NCI-H1105 treated with DMSO at 0.1 percent for 48 hours (cell line): ENCODE results near the gene DONSON.
A peak's percentile ranks its signal among the peaks of the same experiment; 100 is the strongest.
"Not testable (repeated sequence)": the region's sequence is repeated elsewhere in the genome, so short reads cannot be mapped to it uniquely, and the experiment has no call there.

ENCODE experiments used
- DNase-seq: peaks from one replicate; lab custom pipeline; 2025; lab: John Stamatoyannopoulos, UW

Gene DONSON, protein sequence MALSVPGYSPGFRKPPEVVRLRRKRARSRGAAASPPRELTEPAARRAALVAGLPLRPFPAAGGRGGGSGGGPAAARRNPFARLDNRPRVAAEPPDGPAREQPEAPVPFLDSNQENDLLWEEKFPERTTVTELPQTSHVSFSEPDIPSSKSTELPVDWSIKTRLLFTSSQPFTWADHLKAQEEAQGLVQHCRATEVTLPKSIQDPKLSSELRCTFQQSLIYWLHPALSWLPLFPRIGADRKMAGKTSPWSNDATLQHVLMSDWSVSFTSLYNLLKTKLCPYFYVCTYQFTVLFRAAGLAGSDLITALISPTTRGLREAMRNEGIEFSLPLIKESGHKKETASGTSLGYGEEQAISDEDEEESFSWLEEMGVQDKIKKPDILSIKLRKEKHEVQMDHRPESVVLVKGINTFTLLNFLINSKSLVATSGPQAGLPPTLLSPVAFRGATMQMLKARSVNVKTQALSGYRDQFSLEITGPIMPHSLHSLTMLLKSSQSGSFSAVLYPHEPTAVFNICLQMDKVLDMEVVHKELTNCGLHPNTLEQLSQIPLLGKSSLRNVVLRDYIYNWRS

GRCh38 chr21:33588485-33589335 lies at the start of gene DONSON:
Gene DONSON (minus strand): TSS chr21:33588684. CDS start chr21:33588641, 43 bp downstream.
- DNase-seq: peak; percentile 84

DNA sequence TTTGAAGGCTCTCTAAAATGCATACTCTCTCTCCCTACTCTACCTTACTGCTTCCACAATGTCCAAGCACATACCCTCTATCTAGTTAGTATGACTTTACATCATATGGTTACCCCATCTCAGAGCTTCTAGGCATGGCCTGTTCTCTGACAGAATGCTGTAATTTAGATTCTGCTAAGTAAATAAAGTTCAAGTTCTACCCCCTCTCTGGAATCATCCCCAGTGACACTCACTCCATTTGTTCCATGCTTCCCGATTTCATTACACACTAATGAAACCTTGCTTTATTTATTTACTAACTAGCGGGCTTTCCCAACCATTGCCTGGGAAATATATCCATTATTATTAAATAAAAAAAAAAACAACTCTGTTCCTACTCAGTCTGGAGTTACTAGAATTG lies 45.8 kb upstream of the DONSON start:
- DNase-seq: no peak

DNA sequence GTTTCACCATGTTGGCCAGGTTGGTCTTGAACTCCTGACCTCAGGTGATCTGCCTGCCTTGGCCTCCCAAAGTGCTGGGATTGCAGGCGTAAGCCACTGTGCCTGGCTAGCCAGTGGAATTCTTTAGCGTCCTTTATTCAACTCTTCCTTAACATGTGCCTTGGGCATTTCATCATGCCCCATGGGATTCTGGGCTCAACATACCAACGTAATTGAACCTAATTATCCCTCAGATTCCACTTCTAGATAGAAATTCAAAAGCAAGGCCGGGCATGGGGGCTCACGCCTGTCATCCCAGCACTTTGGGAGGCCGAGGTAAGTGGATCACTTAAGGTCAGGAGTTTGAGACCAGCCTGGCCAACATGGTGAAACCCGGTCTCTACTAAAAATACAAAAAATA lies 37.7 kb upstream of the DONSON start:
- not testable (repeated sequence) for DNase-seq

DNA sequence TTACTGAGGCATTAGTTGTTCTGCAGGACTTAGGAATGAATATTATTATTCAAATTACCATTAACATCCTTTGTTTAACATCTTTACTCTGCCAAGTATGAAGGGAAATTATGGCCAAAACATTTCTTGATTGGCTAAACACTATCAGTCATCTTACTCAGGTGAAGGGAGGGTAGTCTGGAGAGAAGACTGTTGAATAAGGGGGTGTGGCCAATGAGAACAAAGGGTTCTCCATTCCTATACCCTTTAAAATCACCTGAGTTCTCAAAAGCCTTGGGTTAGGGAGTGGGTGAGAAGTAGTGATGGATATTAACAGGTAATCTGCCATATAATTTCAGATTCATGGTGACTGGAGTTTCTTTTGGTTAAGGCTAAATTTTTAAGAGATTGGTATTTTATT lies 33.8 kb upstream of the DONSON start:
- DNase-seq: no peak

GRCh38 chr21:33619726-33620125 lies 31.2 kb upstream of the DONSON start:
- DNase-seq: no peak

- no peak for DNase-seq
Observed at GRCh38 chr21:33618407-33618806, 29.9 kb upstream of the DONSON start.

- not testable (repeated sequence) for DNase-seq
Observed at GRCh38 chr21:33617565-33617964, 29.1 kb upstream of the DONSON start.

DNA sequence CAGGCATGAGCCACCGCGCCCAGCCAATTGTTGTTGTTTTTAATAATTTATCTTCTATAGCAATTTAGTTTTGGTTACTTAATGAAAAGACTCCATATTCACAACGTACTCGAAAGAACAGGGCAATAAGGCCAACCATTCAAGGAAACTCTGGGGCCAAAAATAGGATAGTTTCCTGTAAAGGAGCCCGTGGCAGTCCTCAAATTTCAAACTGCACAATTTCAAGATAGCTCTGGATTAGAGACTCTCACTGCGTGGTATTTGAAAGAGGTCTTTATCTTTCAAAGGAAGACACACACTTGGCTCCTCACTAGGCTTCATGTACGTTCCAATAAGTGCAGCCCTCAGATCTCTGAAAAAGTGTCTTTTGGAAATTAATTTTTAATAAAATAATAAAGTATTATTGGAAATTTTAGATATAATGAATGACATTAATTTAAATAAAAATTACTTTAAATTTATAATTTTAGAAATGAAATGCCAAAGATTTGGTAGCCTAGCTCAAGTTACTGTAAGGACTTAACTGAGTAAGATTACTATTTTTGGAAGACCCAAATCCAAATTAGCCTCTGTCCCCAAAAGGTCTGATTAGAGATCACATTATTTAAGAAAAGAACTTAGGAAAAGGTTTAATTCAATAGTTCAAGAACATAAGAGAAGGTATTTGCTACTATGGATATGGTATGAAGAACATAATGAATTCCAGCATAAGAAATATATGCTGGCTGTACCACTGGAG lies 22.7 kb upstream of the DONSON start:
- no peak for DNase-seq

DNA sequence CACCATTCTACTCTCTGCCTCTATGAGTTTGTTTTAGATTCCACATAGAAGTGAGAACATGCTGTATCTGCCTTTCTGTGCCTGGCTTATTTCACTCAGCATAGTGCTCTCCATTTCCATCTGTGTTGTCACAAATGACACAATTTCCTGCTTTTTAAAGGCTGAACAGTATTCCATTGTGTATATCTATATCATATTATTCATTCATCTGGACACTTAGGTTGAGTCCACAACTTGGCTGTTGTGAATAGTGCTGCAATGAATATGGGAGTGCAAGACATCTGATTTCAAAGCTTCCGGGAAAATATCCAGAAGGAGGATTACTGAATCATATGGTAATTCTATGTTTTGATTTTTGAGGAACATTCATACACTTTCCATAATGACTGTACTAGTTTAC lies 20.1 kb upstream of the DONSON start:
- DNase-seq: no peak

DNA sequence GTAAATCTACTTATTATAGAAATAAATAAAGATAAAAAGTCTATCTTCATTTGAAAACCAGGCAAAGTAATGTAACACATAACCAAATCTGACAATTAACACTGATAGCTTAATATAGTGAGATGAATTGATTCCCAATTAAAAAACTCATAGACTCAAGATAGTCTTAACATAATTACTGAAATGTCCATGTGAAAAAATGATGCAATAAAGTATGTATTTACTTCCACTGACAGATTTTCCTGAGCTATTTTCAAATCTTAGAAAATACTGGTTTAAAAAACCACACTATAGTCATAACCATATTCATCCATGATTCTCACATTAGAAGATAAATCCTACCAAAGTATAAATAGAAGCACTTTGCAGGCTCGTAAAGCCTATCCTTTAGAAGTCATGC lies 9.6 kb upstream of the DONSON start:
- DNase-seq: no peak

GRCh38 chr21:33587792-33588484 lies 546 bp downstream of the DONSON start:
- DNase-seq: peak; percentile 41

DNA sequence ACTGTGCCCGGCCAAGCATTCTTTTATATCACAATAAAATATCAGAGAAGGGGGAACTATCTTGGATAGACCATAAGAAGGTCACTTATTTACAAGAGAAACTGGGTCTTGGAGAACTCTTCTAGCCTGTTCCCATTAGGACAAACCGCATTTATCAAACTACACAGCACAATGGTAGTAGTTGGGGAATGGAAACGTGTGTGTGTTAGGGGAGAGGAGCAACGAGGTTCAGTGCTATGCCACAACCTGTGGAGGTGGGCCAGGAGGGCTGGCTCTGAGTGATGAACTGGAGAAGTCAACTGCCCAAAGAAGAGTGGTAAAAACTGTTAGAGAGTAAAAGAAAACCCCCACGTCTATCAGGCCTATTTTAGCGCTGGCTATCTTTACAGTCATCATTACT lies 1.6 kb downstream of the DONSON start:
- DNase-seq: no peak

GRCh38 chr21:33584455-33584854 lies 4.0 kb downstream of the DONSON start:
- no peak for DNase-seq

DNA sequence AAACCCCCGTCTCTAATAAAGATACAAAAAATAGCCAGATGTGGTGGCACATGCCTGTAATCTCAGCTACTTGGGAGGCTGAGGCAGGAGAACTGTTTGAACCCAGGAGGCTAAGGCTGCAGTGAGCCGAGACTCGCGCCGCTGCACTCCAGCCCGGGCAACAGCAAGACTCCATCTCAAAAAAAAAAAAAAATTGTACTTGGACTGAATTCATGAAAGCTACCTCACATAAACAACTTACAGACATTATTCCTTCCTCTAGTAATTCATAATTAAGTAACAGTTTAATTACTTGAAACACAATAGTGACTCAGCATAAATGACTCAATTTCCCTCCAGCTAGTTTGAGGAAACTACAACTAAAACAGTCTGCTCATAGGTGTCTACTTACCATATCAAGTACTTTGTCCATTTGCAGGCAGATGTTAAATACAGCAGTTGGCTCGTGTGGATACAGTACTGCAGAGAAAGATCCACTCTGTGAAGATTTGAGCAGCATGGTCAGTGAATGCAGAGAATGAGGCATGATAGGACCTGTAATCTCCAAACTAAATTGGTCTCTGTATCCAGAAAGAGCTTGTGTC lies 9.4 kb downstream of the DONSON start:
- no peak for DNase-seq

DNA sequence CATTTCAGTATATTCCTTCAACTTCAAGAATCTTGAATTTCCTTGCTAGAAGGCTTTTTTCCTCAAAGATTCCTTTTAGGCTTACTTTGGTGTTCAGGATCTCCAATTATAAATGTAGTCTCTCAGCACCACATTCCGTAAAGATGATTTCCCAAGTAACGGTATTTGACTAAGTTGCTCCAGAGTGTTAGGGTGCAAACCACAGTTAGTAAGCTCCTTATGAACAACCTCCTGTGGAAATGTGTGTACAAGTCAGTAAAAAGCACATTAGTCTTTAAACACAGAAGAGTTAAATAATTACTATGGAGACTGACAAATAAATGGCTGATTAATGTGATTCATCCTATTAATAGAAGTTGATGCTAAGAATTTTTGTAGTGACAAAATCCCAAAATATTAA lies 10.3 kb downstream of the DONSON start:
- DNase-seq: no peak

- not testable (repeated sequence) for DNase-seq
Observed at GRCh38 chr21:33576741-33577141, 11.7 kb downstream of the DONSON start.

GRCh38 chr21:33572350-33572749 lies 16.1 kb downstream of the DONSON start:
- no peak for DNase-seq

DNA sequence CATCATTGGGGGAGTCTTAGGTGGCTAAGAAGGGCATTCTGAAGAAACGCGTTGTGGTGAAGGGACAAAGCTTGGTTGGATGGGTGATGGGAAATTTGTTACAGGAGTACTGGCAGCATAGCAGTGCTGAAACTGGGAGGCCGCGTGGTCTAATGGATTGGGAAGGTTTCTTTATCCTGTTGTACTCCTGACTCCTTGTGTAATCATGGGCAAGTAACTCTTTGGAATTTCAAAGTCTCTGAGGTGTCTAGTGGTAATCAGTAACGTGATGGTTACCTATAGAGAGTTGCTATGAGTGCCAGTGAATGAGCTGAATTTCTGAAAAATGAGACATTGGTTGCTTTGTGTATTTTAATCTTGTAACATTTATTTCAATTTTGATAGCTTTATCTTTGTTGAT lies 18.5 kb downstream of the DONSON start:
- no peak for DNase-seq

DNA sequence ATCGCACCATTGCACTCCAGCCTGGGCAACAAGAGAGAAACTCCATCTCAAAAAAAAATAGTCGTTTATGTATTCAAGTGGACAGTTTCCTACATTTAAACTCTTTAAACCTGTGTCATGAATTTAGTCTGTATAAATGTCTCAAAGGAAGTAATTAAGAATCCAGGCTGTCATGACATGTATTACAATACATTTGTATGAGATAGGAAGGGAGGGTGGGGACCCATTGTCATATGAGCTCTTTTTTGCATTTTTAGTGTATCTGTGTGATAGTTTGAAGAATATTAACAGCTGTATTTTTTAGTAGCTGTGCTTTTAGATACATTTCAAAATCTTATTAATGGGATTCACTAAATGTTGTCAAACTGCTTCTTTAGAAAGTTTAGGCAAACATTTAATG lies 20.0 kb downstream of the DONSON start:
- DNase-seq: no peak

GRCh38 chr21:33567914-33568313 lies 20.6 kb downstream of the DONSON start:
- DNase-seq: no peak

GRCh38 chr21:33566514-33566913 lies 22.0 kb downstream of the DONSON start:
- DNase-seq: no peak
